Activated naive CD8-positive, alpha-beta T cell treated with anti-CD3 and anti-CD28 coated beads, Interleukin-2, amount 50 U/mL, for 16 hours (primary cell): ENCODE measurements around the gene TMEM218.

Experiments used
- DNase-seq: peaks from one replicate; pipeline ENCODE4 v3.0.0-alpha.2; 2020; ENCODE audit warnings: low read depth, low spot score

The TMEM218 gene

GRCh38 chr11:125075900-125076317 is 35.5 kb downstream of the TMEM218 start:
- no peak for DNase-seq

GRCh38 chr11:125075242-125075625 is 36.2 kb downstream of the TMEM218 start:
- no peak for DNase-seq

- no peak for DNase-seq
Observed at GRCh38 chr11:125074511-125075241, 36.8 kb downstream of the TMEM218 start.

- no peak for DNase-seq
Observed at GRCh38 chr11:125073616-125074483, 37.6 kb downstream of the TMEM218 start.

- no peak for DNase-seq
Observed at GRCh38 chr11:125072961-125073590, 38.4 kb downstream of the TMEM218 start.

GRCh38 chr11:125072218-125072960 is 39.0 kb downstream of the TMEM218 start:
- no peak for DNase-seq

- DNase-seq, result no peak
Observed at GRCh38 chr11:125071846-125072217, 39.6 kb downstream of the TMEM218 start.

- no peak for DNase-seq
Observed at GRCh38 chr11:125071435-125071834, 40.0 kb downstream of the TMEM218 start.

- no peak for DNase-seq
Observed at GRCh38 chr11:125070699-125071254, 40.6 kb downstream of the TMEM218 start.

GRCh38 chr11:125069796-125070195 is 41.6 kb downstream of the TMEM218 start:
- DNase-seq, result no peak

- DNase-seq, result no peak
Observed at GRCh38 chr11:125069008-125069407, 42.4 kb downstream of the TMEM218 start.

GRCh38 chr11:125068368-125068767 is 43.1 kb downstream of the TMEM218 start:
- no peak for DNase-seq

- DNase-seq, result no peak
Observed at GRCh38 chr11:125064070-125064469, 47.4 kb downstream of the TMEM218 start.

GRCh38 chr11:125063429-125064043 is 47.9 kb downstream of the TMEM218 start:
- no peak for DNase-seq

- no peak for DNase-seq
Observed at GRCh38 chr11:125062931-125063428, 48.4 kb downstream of the TMEM218 start, which contains the start of gene SLC37A2. SLC37A2 (plus strand) TSS chr11:125063305; CDS start chr11:125063368, 63 bp downstream.

- no peak for DNase-seq
Observed at GRCh38 chr11:125062218-125062930, 49.1 kb downstream of the TMEM218 start.

GRCh38 chr11:125061281-125061680 is 50.1 kb downstream of the TMEM218 start:
- no peak for DNase-seq

- DNase-seq, result no peak
Observed at GRCh38 chr11:125057693-125058016, 53.8 kb downstream of the TMEM218 start.

GRCh38 chr11:125056931-125057692 is 54.3 kb downstream of the TMEM218 start:
- no peak for DNase-seq
